Hepatocyte (in vitro differentiated cells): Measurements from ENCODE around the gene HIP1.

Experiments
- EZH2 ChIP-seq: fragments of 200-600 bp; sonication (generic); IDR thresholded peaks from 2 replicates; pipeline ENCODE4 v1.6.1; 2016; ENCODE audit warnings: antibody characterized with exemption, mild to moderate bottlenecking, borderline replicate concordance
- TF ChIP-seq, protein P1 (sequence below): fragments of 200-600 bp; sonication (generic); IDR thresholded peaks from 2 replicates; pipeline ENCODE4 v1.5.1; 2016; ENCODE audit warnings: antibody characterized with exemption, mild to moderate bottlenecking; ENCODE audit not compliant: poor library complexity

DNA sequence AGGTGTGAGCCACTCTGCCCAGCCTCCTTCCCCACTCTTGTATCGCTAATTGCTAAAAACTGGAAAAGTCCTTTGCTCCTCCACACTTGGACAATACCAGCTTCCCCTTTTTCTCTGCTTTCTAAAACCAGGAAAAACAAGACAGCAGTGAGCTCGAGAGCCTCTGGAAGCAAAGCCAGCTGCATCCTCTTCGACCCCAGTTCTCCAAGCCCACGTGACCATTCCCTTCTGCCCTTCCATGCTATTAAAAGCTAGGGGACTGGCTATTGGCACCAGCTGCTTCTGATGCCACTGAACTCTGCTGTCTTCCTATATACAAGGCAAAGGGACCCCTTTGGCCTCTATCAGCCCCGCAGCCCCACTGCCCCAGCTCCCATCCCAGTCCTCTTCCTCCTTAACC, 154.4 kb downstream of the HIP1 start:
- TF ChIP-seq, protein P1, sequence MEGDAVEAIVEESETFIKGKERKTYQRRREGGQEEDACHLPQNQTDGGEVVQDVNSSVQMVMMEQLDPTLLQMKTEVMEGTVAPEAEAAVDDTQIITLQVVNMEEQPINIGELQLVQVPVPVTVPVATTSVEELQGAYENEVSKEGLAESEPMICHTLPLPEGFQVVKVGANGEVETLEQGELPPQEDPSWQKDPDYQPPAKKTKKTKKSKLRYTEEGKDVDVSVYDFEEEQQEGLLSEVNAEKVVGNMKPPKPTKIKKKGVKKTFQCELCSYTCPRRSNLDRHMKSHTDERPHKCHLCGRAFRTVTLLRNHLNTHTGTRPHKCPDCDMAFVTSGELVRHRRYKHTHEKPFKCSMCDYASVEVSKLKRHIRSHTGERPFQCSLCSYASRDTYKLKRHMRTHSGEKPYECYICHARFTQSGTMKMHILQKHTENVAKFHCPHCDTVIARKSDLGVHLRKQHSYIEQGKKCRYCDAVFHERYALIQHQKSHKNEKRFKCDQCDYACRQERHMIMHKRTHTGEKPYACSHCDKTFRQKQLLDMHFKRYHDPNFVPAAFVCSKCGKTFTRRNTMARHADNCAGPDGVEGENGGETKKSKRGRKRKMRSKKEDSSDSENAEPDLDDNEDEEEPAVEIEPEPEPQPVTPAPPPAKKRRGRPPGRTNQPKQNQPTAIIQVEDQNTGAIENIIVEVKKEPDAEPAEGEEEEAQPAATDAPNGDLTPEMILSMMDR, result no peak
- TF ChIP-seq EZH2, result no peak
